Cardiac fibroblast (primary cell): ENCODE results near the gene MAD1L1.

Experiments
- DNase-seq, 2 donors: peaks; one replicate each; pipeline versions ENCODE4 v3.0.0 to v3.0.0-alpha.2; 2010; ENCODE audit warnings: low read depth in 2 of 2
- H3K4me3 ChIP-seq, 2 donors: replicated peaks in 1 of 2; 1 replicate in 1 of 2; 2 replicates in 1 of 2; pipeline ENCODE4 v1.5.1; 2011; ENCODE audit warnings: low read depth in 2 of 2, low read length in 2 of 2, mild to moderate bottlenecking in 2 of 2, moderate library complexity in 1 of 2
- TF ChIP-seq, protein P1 (sequence below): IDR thresholded peaks from one replicate; pipeline ENCODE4 v1.5.1; 2011; ENCODE audit warnings: low read depth, mild to moderate bottlenecking, low read length, inconsistent platforms

The MAD1L1 gene

DNA sequence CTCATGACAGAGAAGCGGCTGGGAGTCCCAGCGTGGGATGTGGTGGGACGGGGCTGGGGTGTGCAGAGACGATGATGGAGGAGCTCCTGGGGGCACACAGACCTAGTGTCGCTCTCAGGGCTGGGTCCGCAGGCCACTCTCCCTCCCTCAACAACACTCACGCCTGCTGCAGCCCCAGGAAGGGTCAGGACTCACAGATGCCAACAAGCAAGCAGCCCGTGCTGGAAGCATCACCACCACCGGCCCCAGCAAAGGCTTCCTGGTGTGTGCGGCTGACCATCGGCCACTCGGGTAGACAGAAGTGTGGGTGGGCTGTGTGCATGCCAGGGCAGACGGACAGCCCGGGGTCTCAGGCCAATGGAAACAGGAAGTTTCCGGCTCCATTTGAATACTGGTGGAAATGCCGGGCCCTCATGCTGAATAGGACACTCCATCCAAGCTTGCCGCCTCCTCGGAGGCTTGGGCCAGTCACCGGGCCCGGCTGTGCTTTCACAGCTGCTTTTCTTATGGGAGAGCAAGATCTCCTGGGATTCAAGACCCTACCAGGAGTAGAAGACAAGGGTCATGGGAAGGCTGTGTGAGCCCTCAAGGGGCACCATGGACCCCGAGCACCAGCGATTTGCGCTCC lies 384.6 kb downstream of the MAD1L1 start:
- TF ChIP-seq, protein P1, sequence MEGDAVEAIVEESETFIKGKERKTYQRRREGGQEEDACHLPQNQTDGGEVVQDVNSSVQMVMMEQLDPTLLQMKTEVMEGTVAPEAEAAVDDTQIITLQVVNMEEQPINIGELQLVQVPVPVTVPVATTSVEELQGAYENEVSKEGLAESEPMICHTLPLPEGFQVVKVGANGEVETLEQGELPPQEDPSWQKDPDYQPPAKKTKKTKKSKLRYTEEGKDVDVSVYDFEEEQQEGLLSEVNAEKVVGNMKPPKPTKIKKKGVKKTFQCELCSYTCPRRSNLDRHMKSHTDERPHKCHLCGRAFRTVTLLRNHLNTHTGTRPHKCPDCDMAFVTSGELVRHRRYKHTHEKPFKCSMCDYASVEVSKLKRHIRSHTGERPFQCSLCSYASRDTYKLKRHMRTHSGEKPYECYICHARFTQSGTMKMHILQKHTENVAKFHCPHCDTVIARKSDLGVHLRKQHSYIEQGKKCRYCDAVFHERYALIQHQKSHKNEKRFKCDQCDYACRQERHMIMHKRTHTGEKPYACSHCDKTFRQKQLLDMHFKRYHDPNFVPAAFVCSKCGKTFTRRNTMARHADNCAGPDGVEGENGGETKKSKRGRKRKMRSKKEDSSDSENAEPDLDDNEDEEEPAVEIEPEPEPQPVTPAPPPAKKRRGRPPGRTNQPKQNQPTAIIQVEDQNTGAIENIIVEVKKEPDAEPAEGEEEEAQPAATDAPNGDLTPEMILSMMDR: no peak
- no peak for DNase-seq

DNA sequence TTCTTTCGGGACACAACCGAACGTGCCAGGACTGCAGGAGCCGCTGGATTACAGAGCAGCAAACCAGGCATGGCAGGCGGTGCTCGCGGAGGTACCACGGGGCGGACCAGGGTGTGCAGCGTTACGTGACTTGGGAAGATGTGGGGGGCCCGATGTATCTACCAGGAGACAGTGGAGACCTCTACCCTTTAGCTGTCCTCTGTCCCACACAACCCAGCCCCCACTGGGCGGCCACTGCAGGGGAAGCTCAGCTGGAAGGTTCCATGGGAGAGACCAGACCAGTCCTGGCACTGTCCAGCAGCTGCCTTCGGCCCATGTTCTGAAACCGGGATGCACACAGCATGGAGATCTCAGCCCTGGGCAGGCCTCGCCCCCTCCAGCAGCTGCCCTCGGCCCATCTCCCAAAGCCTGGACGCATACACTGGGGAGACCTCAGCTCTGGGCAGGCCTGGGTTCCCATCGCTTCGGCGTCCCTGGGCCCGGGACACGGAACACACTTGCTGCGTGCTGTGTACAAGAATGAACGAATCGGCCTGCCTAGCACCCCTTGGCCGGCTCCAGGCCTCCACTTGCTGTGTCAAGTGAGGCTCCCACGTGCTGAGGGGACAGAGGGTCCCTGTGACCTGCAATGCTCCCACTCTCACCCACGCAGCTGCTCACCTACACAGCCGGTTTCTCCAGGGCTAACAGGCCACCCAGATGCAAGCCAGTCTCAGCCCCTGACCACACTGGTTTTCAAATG lies 385.3 kb downstream of the MAD1L1 start:
- DNase-seq: no peak
- TF ChIP-seq, protein P1: no peak
- H3K4me3 ChIP-seq: no peak overlapping the region

More for the DNA sequence above, 384.6 kb downstream of the MAD1L1 start:
- H3K4me3 ChIP-seq: no peak overlapping the region

- TF ChIP-seq, protein P1: no peak
- no peak for DNase-seq
Observed at GRCh38 chr7:1846331-1847065, 386.2 kb downstream of the MAD1L1 start.

DNA sequence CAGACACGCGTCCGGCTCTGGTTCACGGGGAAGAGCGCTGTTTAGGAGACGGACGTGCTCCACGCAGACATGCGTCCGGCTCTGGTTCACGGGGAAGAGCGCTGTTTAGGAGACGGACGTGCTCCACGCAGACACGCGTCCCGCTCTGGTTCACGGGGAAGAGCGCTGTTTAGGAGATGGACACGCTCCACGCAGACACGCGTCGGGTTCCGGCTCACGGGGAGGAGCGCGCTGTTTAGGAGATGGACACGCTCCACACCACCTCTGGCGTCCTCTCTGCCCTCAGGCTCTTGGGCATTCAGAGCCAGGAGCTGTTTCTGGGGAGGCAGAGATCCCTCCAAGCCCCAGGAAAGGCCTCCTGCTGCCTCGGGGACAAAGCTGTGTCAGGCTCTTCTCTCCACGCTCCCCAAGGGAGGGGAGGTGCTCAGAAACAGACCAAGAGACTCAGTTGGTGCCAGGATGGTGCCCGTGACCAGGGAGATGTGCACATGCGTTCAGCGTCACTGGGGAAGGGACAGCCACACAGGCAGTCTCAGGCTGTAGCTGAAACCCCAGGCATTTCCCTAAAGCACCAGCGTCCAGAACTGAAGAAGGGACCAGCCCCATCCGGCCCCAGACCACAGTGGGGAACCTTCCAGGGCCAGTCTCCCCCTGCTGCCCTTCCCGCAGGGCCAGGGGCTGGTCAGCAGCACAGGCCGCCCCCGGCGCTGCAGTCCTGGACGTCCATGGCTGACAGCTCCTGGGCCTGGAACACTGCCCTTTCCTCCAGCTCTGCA lies 387.0 kb downstream of the MAD1L1 start:
- TF ChIP-seq, protein P1: no peak
- H3K4me3 ChIP-seq: no peak overlapping the region
- DNase-seq: no peak

More at GRCh38 chr7:1846331-1847065, 386.2 kb downstream of the MAD1L1 start:
- no peak overlapping the region for H3K4me3 ChIP-seq

- H3K4me3 ChIP-seq: no peak overlapping the region
- DNase-seq: no peak
- TF ChIP-seq, protein P1: no peak
Observed at GRCh38 chr7:1844951-1845390, 387.8 kb downstream of the MAD1L1 start.

GRCh38 chr7:1844336-1844950 lies 388.3 kb downstream of the MAD1L1 start:
- TF ChIP-seq, protein P1: no peak
- H3K4me3 ChIP-seq: no peak overlapping the region
- DNase-seq: no peak
